ENCODE data around the gene CADM4. TPM values are rescaled to one million over a fixed set of nuclear protein-coding genes. Genes with fewer than 3 reads are reported as not detected.

Gene CADM4, protein sequence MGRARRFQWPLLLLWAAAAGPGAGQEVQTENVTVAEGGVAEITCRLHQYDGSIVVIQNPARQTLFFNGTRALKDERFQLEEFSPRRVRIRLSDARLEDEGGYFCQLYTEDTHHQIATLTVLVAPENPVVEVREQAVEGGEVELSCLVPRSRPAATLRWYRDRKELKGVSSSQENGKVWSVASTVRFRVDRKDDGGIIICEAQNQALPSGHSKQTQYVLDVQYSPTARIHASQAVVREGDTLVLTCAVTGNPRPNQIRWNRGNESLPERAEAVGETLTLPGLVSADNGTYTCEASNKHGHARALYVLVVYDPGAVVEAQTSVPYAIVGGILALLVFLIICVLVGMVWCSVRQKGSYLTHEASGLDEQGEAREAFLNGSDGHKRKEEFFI
- 1.5 and 36.1 TPM in 2 replicates for total RNA-seq

DNA sequence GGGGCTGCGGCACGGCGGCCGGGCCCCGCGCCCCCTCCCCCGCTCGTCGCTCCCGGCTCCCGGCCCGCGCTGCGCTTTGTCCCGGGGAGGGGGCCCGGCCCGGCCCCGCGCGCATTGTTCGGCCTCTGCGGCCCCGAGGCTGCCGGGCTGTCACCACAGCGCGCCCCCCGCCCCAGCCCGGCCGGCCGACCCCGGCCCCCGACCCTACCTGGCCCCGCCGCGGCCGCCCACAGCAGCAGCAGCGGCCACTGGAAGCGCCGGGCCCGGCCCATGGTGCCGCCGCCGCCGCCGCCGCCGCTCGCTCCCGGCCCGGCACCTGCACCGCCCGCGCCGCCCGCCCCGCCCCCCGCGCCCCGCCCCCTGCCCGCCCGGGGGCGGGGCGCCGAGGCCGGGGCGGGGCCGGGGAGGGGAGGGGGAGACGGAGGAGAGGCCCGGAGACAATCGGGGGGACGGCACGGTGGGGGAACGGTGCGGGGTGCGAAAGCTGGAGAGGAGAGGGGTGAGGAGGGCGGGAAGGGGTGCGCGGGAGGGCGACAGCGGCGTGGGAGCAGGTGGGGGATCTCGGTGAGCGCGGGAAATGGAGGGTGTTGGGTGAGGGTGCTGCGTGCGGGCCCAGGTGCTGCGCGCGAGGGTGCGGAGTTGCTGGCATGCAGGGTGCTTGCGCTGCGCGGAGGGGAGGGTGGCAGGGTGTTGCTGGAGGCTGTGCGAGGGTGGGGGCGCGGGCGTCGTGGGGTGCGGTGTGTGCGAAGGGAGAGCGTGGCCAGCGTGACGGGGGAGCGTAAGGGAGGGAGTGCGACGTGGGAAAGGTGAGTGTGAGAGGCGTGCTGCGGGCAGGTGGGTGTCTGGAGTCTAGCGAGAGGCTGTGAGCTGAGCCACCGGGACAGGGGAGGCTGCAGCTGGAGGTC is at the start of gene CADM4:
Gene CADM4, minus strand, starts transcription at position 332 of the 905 bp plus-strand sequence. Its CDS starts 60 bp downstream, at position 272.

DNA sequence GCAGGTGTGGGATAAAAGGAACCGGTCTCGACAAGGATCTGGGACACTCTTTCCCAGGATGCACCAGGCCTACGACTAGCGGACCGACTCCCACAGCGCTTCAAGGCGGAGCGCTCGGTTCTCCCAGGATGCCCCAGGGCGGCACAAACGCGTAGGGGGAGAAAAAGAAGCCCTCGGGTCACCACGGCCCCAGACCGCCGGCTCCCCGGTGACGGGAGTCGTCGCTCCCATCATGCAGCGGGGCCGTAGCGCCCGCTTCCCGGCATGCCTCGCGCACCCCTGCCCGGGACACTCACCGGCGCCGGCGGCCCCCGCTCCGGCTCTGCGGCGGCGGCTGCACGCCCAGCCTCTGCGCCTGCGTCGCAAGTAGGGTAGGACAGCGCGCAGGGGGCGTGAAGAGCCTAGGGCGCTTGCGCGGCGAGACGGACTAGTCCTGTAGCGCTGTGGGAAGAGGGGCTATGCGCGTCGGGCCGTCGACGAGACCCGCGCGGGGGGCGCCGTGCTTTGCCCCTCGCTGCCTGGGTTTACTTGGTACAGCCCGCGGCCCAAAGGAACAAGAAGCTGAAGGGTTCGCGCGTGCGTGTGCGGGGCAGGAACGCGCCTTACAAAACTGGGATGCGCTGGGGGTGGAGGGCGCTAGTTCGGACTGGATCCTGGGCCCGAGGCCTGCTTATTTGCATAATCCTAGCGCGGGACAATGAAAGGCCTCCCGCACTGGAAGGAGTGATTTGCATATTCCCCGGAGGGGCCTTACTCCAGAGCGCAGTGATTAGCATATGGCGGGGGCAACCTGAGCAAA is 20.2 kb downstream of the CADM4 start, which contains the start of gene ZNF428:
Gene ZNF428, minus strand, starts transcription at position 368 of the 799 bp plus-strand sequence. CDS start 5,325 bp downstream, outside the sequence.

DNA sequence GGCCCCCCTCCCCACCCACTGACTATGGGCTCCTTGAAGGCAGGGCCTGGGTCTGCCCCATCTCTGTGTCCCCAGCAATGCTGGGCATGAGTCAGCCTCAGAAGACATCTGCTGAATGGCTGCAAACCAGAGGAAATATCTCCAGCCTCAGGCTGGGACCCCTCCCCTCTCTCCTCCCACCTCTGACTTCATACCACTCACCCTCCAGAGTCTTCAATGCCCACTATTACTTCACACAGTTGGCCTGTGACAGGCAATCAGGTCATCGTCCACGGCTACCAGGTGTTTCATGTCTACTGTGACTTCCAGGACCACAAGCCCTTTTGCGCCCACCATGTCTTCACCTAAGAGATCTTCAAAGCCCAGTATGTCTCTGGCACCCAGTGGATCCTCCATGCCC is 27.9 kb downstream of the CADM4 start, which contains the start of gene SRRM5:
Gene SRRM5, plus strand, starts transcription at position 301 of the 400 bp plus-strand sequence. Its CDS starts 34 bp downstream, at position 335.

DNA sequence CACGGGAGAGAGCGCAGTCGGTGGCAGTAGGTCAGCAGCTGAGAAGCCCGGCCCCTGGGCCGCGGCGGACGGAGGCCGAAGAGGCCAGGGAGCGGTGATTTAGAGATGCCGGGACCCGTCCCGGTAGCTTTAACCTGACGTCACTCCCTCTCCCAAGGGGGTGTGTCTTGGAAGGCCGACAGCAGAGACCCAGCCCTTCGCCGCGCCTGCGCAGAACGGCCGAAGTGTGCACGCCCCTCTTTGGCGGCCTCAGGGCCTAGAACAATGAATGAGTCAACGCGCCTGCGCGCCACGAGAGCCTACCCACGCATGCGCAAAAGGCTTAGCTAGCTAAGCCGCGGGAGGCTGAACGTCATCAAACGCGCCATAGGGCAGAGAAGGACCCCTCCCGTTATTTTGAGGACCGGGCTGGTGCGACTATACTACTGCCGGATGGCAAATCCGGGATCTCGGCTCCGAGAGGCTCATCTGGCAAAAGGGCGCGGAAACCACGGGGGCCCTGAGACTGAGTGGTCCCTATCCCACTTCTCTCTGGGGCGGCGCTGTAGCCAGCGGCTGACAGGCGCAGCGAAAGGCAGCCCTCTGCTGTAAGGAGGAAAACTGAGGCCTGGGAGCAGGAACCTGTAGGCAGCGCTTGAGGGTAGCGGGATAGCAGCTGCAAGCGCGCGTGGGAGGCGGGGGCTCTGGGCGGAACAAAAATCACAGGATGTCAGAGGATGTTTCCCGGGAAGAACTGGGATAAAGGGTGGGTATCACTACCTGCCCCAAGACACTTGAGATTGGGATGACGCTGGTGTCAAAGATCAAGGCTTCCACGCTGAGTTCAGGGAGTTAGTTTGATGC is 43.4 kb downstream of the CADM4 start, which contains the start of the genes IRGQ and ZNF576:
Gene IRGQ, minus strand, starts transcription at position 136 of the 843 bp plus-strand sequence. CDS start 796 bp downstream, outside the sequence.
Gene ZNF576, plus strand, starts transcription at position 597 of the 843 bp plus-strand sequence. CDS start 514 bp downstream, outside the sequence.

DNA sequence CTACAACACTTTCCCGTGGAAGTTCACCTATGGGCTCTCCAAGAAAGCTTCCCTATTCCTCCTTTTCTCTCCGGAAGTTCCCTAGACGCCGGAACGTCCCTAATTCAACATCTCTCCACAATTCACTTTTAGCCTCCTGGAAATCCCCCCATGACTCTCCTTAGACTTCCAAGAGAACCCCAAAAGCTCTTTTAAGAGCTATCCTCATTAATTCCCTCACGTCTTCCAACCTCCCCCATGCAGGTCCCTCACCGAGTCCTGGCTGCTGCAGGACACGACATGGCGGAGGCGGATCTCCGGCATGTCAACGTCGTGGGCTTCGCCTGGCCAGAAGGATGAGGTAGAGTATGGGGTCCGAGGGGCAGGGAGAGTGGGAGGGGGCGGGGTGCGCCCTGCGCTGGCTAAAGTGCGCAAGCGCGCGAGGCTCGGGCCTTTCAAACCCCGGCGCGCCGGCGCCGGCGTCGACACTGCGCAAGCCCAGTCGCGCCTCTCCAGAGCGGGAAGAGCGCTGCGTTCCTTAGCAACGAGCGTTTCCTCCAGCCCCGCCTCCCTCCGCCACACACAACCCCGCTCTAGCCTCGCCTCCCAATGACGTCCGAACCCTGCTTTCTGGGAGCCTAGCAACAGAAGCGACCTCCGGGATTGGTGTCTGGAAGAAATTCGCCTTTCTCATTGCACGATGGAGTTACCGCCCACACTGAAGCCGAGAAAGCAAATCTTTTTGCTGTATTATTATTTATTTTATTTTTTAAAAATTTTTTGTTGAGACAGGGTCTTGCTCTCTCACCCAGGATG is 64.3 kb downstream of the CADM4 start, which contains the start of the genes PINLYP and XRCC1:
Gene PINLYP, plus strand, starts transcription at position 646 of the 795 bp plus-strand sequence. CDS start 1,391 bp downstream, outside the sequence.
Gene XRCC1, minus strand, starts transcription at position 372 of the 795 bp plus-strand sequence. Its CDS starts 69 bp downstream, at position 303.

Other genes starting within 250 kb of the CADM4 start
- not detected in 2 replicates for gene TEX101, start 225.0 kb downstream of the CADM4 start, total RNA-seq
- under 0.01 and 0.44 TPM in 2 replicates for gene LYPD3, start 174.2 kb downstream of the CADM4 start, total RNA-seq
- gene PHLDB3, start 135.1 kb downstream of the CADM4 start, total RNA-seq, result 6.2 and 36.8 TPM in 2 replicates
- gene ETHE1, start 112.6 kb downstream of the CADM4 start, total RNA-seq, result 79.2 and 94.7 TPM in 2 replicates
- gene ZNF575, start 106.7 kb downstream of the CADM4 start, total RNA-seq, result 0.06 and 0.16 TPM in 2 replicates
- 12.1 and 13.0 TPM in 2 replicates for gene XRCC1, start 64.3 kb downstream of the CADM4 start, total RNA-seq
- 0.16 and 2.8 TPM in 2 replicates for gene PINLYP, start 64.0 kb downstream of the CADM4 start, total RNA-seq
- 16.0 and 53.0 TPM in 2 replicates for gene IRGQ, start 43.7 kb downstream of the CADM4 start, total RNA-seq
- 7.8 and 9.6 TPM in 2 replicates for gene ZNF576, start 43.3 kb downstream of the CADM4 start, total RNA-seq
- 0.06 TPM in 1 of 2 replicates, not detected in the other for gene SRRM5, start 27.8 kb downstream of the CADM4 start, total RNA-seq
- gene ZNF428, start 20.2 kb downstream of the CADM4 start, total RNA-seq, result 36.1 and 37.7 TPM in 2 replicates
- gene PLAUR, start 30.3 kb upstream of the CADM4 start, total RNA-seq, result 27.5 and 33.2 TPM in 2 replicates
- not detected in 2 replicates for gene IRGC, start 76.2 kb upstream of the CADM4 start, total RNA-seq
- gene SMG9, start 115.1 kb upstream of the CADM4 start, total RNA-seq, result 8.4 and 15.9 TPM in 2 replicates
- gene KCNN4, start 141.1 kb upstream of the CADM4 start, total RNA-seq, result 0.38 and 0.65 TPM in 2 replicates
- gene LYPD5, start 162.6 kb upstream of the CADM4 start, total RNA-seq, result 0.19 and 0.32 TPM in 2 replicates
- gene ZNF283, start 187.5 kb upstream of the CADM4 start, total RNA-seq, result 5.0 and 12.3 TPM in 2 replicates
- 0.16 and 0.69 TPM in 2 replicates for gene ZNF404, start 244.1 kb upstream of the CADM4 start, total RNA-seq